Esophagus muscularis mucosa (tissue), 4 donors: ENCODE data around the gene GOT1. TPM values are rescaled to one million over a fixed set of nuclear protein-coding genes. Genes with fewer than 3 reads are reported as not detected.

ENCODE experiments used
- DNase-seq: peaks from one replicate; pipeline ENCODE4 v3.0.0-alpha.2; 2017; ENCODE audit errors: extremely low spot score
- H3K27ac ChIP-seq, 4 donors: fragments of 200-600 bp; sonication (generic); replicated peaks in 1 of 4; 1 replicate in 3 of 4; 2 replicates in 1 of 4; pipeline ENCODE4 v1.5.1; 2016 to 2019; ENCODE audit warnings: mild to moderate bottlenecking in 1 of 4
- H3K27me3 ChIP-seq, 4 donors: fragments of 200-600 bp; sonication (generic); one replicate each; pipeline versions ENCODE4 v1.5.1 to v1.6.0; 2016 to 2019
- H3K36me3 ChIP-seq, 4 donors: fragments of 200-600 bp; sonication (generic); one replicate each; pipeline ENCODE4 v1.5.1; 2016 to 2019
- H3K4me1 ChIP-seq, 4 donors: fragments of 200-600 bp; sonication (generic); one replicate each; pipeline ENCODE4 v1.5.1; 2016 to 2019
- H3K4me3 ChIP-seq, 4 donors: fragments of 200-600 bp; sonication (generic); 1 replicate in 2 of 4; 2 replicates in 2 of 4; pipeline ENCODE4 v1.5.1; 2016 to 2019; ENCODE audit warnings: mild to moderate bottlenecking in 4 of 4, moderate library complexity in 1 of 4
- H3K9me3 ChIP-seq, 4 donors: fragments of 200-600 bp; sonication (generic); 1 replicate in 3 of 4; 2 replicates in 1 of 4; pipeline ENCODE4 v1.5.1; 2016 to 2019
- EP300 ChIP-seq: sonication (generic); formaldehyde crosslinking; IDR thresholded peaks from one replicate; pipeline ENCODE4 v1.6.1; 2017; ENCODE audit warnings: antibody characterized with exemption
- POLR2A ChIP-seq: fragments of 450-650 bp; IDR thresholded peaks from one replicate; pipeline ENCODE4 v1.6.1; 2017; ENCODE audit warnings: antibody characterized with exemption, moderate library complexity, mild to moderate bottlenecking, low read depth
- POLR2AphosphoS5 ChIP-seq, 2 donors: sonication (generic); formaldehyde crosslinking; IDR thresholded peaks; one replicate each; pipeline ENCODE4 v1.6.1; 2017; ENCODE audit warnings: antibody characterized with exemption in 2 of 2
- WGBS: methylation state at CpG from one replicate; pipeline ENCODE4 v1.1.5; 2018; 5-methylcytosine and 5-hydroxymethylcytosine counted together
- intact Hi-C: fragments of 100-400 bp; cut with DNase I; formaldehyde crosslinking; loops from one replicate; pipeline ENCODE4 v1.15.1; 2023
- total RNA-seq, 4 donors: library from RNA; depleted of rRNA; stranded (reverse); fragments of >200 nt; gene quantifications; one replicate each; pipeline versions ENCODE4 v1.1.0 to v1.2.1, GENCODE V29; 2016
- TF ChIP-seq, protein P1 (sequence below), 3 experiments: fragments of 200-600 bp in 2 of 3; fragments of 450-650 bp in 1 of 3; sonication (generic) in 2 of 3; IDR thresholded peaks; one replicate each; pipeline ENCODE4 v1.5.1; 2017 to 2019; ENCODE audit warnings: antibody characterized with exemption in 3 of 3, mild to moderate bottlenecking in 2 of 3, moderate library complexity in 1 of 3

The GOT1 gene
- total RNA-seq, 4 donors from 2014 or later = 31.0 to 37.4 (median 36.0) TPM

DNA sequence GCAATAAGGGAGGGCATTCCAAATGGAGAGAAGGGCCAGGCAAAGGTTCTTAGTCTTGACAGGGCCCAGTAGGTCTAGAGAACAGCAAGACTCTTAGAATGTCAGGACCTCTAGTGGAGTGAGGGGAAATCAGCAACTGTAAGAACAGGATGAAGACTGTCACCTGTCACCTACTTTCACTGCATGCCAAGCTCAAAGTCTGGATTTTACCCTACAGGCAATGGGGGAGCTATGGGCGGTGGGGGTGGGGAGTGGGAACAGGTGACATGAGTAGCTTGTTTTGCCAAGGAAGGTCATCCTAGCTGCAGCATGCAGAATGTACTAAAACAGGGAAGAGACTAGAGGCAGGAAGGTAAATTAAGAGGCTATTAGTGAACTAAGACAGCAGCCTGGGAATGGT, 18.3 kb downstream of the GOT1 start:
- Histone ChIP-seq H3K4me1 (peaks cover 11 to 19% (median 16%) of the 10 kb centered on the region in 4 donors), H3K27me3 (no peaks in the 10 kb centered on the region), H3K9me3 (no peaks in the 10 kb centered on the region), H3K4me3 (no peak overlapping the region), H3K27ac (no peak overlapping the region), H3K36me3 (peaks cover 0 to 11% (median 3%) of the 10 kb centered on the region in 4 donors)
- TF ChIP-seq POLR2A (no peak), EP300 (no peak), POLR2AphosphoS5 (IDR thresholded peaks at IDR 0.05) (no peak)
- TF ChIP-seq, protein P1, sequence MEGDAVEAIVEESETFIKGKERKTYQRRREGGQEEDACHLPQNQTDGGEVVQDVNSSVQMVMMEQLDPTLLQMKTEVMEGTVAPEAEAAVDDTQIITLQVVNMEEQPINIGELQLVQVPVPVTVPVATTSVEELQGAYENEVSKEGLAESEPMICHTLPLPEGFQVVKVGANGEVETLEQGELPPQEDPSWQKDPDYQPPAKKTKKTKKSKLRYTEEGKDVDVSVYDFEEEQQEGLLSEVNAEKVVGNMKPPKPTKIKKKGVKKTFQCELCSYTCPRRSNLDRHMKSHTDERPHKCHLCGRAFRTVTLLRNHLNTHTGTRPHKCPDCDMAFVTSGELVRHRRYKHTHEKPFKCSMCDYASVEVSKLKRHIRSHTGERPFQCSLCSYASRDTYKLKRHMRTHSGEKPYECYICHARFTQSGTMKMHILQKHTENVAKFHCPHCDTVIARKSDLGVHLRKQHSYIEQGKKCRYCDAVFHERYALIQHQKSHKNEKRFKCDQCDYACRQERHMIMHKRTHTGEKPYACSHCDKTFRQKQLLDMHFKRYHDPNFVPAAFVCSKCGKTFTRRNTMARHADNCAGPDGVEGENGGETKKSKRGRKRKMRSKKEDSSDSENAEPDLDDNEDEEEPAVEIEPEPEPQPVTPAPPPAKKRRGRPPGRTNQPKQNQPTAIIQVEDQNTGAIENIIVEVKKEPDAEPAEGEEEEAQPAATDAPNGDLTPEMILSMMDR (IDR thresholded peaks at IDR 0.05) = no peak
- DNase-seq = no peak
- 87% methylated on average over 1 of the region's 1 CpG for WGBS
- intact Hi-C loops = no loop called here

DNA sequence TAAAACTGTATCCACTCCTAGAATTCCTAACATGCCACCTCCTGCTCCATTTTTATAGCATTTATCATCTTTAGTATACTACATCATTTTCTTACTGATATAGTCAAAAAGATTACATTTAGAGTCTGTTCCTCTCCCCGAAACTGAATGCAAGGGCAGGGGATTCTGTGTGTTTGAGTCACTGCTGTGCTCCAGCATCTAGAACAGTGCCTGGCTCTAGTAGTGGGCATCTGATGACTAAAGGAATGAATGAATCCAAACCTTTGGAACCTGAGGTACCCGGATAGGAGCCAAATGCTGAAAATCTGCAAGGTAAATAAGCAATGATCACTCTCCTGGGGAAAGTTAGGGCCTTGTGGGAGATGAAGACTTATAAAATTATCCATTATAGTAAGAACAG, 18.9 kb downstream of the GOT1 start:
- intact Hi-C loops = no loop called here
- Histone ChIP-seq H3K9me3 (no peaks in the 10 kb centered on the region), H3K36me3 (peaks cover 5 to 16% (median 8%) of the 10 kb centered on the region in 4 donors), H3K27ac (no peak overlapping the region), H3K4me1 (peaks cover 11 to 19% (median 16%) of the 10 kb centered on the region in 4 donors), H3K4me3 (no peak overlapping the region), H3K27me3 (no peaks in the 10 kb centered on the region)
- 86% methylated on average over 2 of the region's 2 CpGs for WGBS
- TF ChIP-seq, protein P1 (IDR thresholded peaks at IDR 0.05) = no peak
- TF ChIP-seq EP300 = no peak
- no peak for TF ChIP-seq POLR2A
- TF ChIP-seq POLR2AphosphoS5 (IDR thresholded peaks at IDR 0.05) = no peak
- no peak for DNase-seq

DNA sequence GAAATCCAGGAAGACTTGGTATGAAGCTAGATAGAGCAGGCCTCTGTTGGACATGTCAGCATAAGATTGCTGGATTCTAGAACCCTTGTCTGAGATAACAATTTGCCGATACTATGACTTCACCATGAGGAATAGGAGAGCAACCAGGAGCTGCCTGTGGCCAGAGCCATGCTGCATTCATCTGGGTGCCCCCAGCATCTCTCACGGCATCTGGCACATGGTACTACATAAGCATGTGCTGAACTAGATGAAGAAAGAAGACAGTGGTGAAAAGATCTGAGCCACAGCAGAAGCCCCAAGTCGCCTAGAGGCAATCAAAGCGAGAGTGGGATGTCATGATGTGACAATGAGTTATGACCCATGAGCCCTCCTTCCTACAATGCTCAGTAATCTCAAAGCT, 19.5 kb downstream of the GOT1 start:
- no peak overlapping the region for H3K4me3 ChIP-seq
- no peaks in the 10 kb centered on the region for H3K9me3 ChIP-seq
- H3K27ac ChIP-seq = no peak overlapping the region
- no peak for DNase-seq
- intact Hi-C loops = no loop called here
- H3K4me1 ChIP-seq = peaks cover 11 to 19% (median 16%) of the 10 kb centered on the region in 4 donors
- no peak for TF ChIP-seq EP300
- no peak for TF ChIP-seq POLR2A
- TF ChIP-seq POLR2AphosphoS5 (IDR thresholded peaks at IDR 0.05) = no peak
- TF ChIP-seq, protein P1 (IDR thresholded peaks at IDR 0.05) = no peak
- peaks cover 12 to 23% (median 15%) of the 10 kb centered on the region in 4 donors for H3K36me3 ChIP-seq
- H3K27me3 ChIP-seq = no peaks in the 10 kb centered on the region
- 93% methylated on average over 4 of the region's 4 CpGs for WGBS

DNA sequence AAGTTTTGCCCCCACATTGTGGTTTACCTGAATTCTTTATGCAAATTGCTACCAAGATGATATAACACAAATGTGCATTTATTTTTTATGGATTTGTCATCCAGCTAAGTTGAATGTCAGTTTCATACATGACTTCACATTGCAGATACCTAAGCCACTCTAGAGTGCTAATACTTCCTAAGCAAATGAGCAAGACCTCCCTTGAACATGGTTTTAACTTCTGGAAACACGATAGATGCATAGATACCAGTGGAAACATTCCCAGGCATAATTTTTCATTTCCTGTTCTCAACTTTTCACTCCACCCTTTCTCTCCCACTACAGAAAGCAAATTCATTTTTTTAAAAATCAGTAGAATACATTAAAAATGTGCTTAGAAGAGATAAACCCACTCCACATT, 20.3 kb downstream of the GOT1 start:
- H3K27me3 ChIP-seq = no peaks in the 10 kb centered on the region
- DNase-seq = no peak
- H3K27ac ChIP-seq = no peak overlapping the region
- peaks cover 16 to 30% (median 21%) of the 10 kb centered on the region in 4 donors for H3K36me3 ChIP-seq
- H3K4me1 ChIP-seq = peaks cover 11 to 19% (median 16%) of the 10 kb centered on the region in 4 donors
- intact Hi-C loops = no loop called here
- no peak overlapping the region for H3K4me3 ChIP-seq
- H3K9me3 ChIP-seq = no peaks in the 10 kb centered on the region
- TF ChIP-seq, protein P1 (IDR thresholded peaks at IDR 0.05) = no peak
- TF ChIP-seq EP300 = no peak
- TF ChIP-seq POLR2AphosphoS5 (IDR thresholded peaks at IDR 0.05) = no peak
- no peak for TF ChIP-seq POLR2A
- WGBS = 66% methylated on average over 1 of the region's 1 CpG

DNA sequence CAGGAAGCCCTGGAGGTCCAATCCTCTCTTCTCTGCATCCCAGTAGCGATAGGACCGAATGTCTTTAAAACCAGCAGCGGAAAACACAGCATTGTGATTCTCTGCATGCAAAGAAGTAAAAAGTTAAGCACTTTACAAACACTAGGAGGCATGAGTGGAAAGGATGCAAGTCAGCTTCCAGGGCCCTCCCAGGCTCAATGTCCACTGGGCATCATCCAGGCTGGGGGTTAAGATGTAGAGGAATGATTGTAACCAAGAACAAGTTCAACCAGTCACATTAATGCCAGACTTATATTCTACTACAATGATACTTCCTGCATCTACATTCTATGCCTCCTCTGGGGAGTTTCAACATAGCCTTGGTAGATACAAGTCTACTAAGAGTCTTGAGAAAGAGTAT, 24.3 kb downstream of the GOT1 start:
- peaks cover 44 to 70% (median 61%) of the 10 kb centered on the region in 4 donors for H3K36me3 ChIP-seq
- DNase-seq = no peak

More for the DNA sequence above, 24.3 kb downstream of the GOT1 start:
- H3K27me3 ChIP-seq = no peaks in the 10 kb centered on the region
- H3K4me3 ChIP-seq = no peak overlapping the region
- H3K4me1 ChIP-seq = peaks cover 5 to 7% (median 6%) of the 10 kb centered on the region in 4 donors
- 93% methylated on average over 3 of the region's 3 CpGs for WGBS
- no peak overlapping the region for H3K27ac ChIP-seq
- intact Hi-C loops = no loop called here
- TF ChIP-seq POLR2A (no peak), EP300 (no peak)
- TF ChIP-seq, protein P1 (IDR thresholded peaks at IDR 0.05) = no peak
- H3K9me3 ChIP-seq = no peaks in the 10 kb centered on the region
